ENCODE results near the gene ODAD4. TPM values are rescaled to one million over a fixed set of nuclear protein-coding genes. Genes with fewer than 3 reads are reported as not detected.

ODAD4 gene
- total and polyA plus RNA-seq, 2 of the 8 experiments (the other 6 are each of a cell fraction or from before 2014, with no cell fraction given): 0.48 to 1.3 TPM

- Histone ChIP-seq H3K79me2 (ENCODE audit: control insufficient read depth in 1 of 2, insufficient read depth in 2 of 2, low read length in 2 of 2) (peaks cover 19 to 49% of the 10 kb centered on the region in 2 experiments), H3K4me3 (ENCODE audit: extremely low read depth in 1 of 4, insufficient read depth in 2 of 4, low read depth in 3 of 4, low read length in 4 of 4) (no peak overlapping the region), H4K8ac (ENCODE audit: extremely low read depth, insufficient read depth, low read length) (no peak overlapping the region), H2AFZ (ENCODE audit: low read length) (no peak overlapping the region), H3K4me1 (replicated peaks in 1 of 4; ENCODE audit: control insufficient read depth in 3 of 4, insufficient read depth in 4 of 4, low read length in 3 of 4) (no peaks in the 10 kb centered on the region), H3K4ac (replicated peaks; ENCODE audit: insufficient read length, low read depth, low read length) (no peak overlapping the region), H2AK5ac (ENCODE audit: low read depth, low read length) (no peak overlapping the region), H2BK12ac (ENCODE audit: low read depth, low read length) (no peak overlapping the region), H2BK120ac (replicated peaks; ENCODE audit: low read depth, low read length) (no peak overlapping the region), H3K9ac (replicated peaks in 1 of 4; ENCODE audit: extremely low read depth in 1 of 4, low read depth in 3 of 4, low read length in 3 of 4) (no peak overlapping the region), H3K23me2 (ENCODE audit: low read depth, low read length) (no peaks in the 10 kb centered on the region), H3K27me3 (replicated peaks in 1 of 4; ENCODE audit: control insufficient read depth in 3 of 4, extremely low read depth in 1 of 4, insufficient read depth in 3 of 4, low read length in 3 of 4) (no peaks in the 10 kb centered on the region), H4K91ac (replicated peaks; ENCODE audit: insufficient read length, low read length) (no peak overlapping the region), H3K36me3 (ENCODE audit: control insufficient read depth in 2 of 4, insufficient read depth in 4 of 4, low read length in 3 of 4) (peaks cover 19 to 69% (median 52%) of the 10 kb centered on the region in 4 experiments), H3K27ac (ENCODE audit: low read depth, low read length) (no peak overlapping the region), H3K4me2 (ENCODE audit: insufficient read depth in 1 of 2, low read depth in 2 of 2, low read length in 2 of 2) (no peak overlapping the region), H3K14ac (ENCODE audit: insufficient read length) (no peak overlapping the region), H4K20me1 (replicated peaks in 1 of 2; ENCODE audit: control insufficient read depth in 1 of 2, insufficient read depth in 2 of 2, low read length in 2 of 2) (peaks cover 5 to 12% of the 10 kb centered on the region in 2 experiments), H2BK20ac (ENCODE audit: low read length) (no peak overlapping the region), H2BK15ac (ENCODE audit: low read length) (no peak overlapping the region), H3K18ac (ENCODE audit: extremely low read depth, low read length) (no peak overlapping the region), H3K23ac (ENCODE audit: insufficient read length) (no peak overlapping the region), H3K56ac (replicated peaks; ENCODE audit: insufficient read length, low read depth, low read length) (no peak overlapping the region), H4K5ac (ENCODE audit: insufficient read length, low read depth, low read length) (no peak overlapping the region), H2BK5ac (ENCODE audit: low read depth, low read length) (no peak overlapping the region), H3K79me1 (ENCODE audit: low read depth, low read length) (no peaks in the 10 kb centered on the region; the same call in 1 of the 2 replicates), H3K9me3 (ENCODE audit: insufficient read depth in 2 of 2, low read depth in 1 of 2, low read length in 1 of 2) (no peaks in the 10 kb centered on the region)
- DNase-seq (ENCODE audit: low read depth in 1 of 2, low spot score in 2 of 2): no peak
- no peak for FAIRE-seq
- ChIA-PET POLR2A (ENCODE audit: partially characterized antibody) (no interaction called here), CTCF (ENCODE audit: partially characterized antibody) (interaction anchor here (0.6 to 1.3 kb wide), 3 partner anchors 9 to 114 kb away, joined by 3 to 4 read pairs (median 3); no protein-coding TSS in a partner anchor)
- WGBS, 2 experiments (ENCODE audit: extremely low coverage in 1 of 2, insufficient coverage in 1 of 2, insufficient read length in 1 of 2, insufficient replicate concordance in 2 of 2, low coverage in 1 of 2, low lambda C conversion rate in 2 of 2, missing lambda C conversion rate in 1 of 2): 97% methylated on average over 3 of the region's 3 CpGs; no CpG with 5 or more reads in 1 of the 2 experiments
- TF ChIP-seq ATF3 (IDR thresholded peaks at IDR 0.05; ENCODE audit: insufficient read depth, low read depth, low read length) (no peak), NRF1 (IDR thresholded peaks at IDR 0.05; ENCODE audit: low read depth, low read length) (no peak), CTCF (IDR thresholded peaks at IDR 0.05; ENCODE audit: control extremely low read depth in 1 of 3, insufficient read depth in 1 of 3, low read depth in 1 of 3, low read length in 3 of 3) (no peak), SRF (IDR thresholded peaks at IDR 0.05; ENCODE audit: low read depth, low read length) (no peak)
These were observed 70.2 kb downstream of the ODAD4 start for GRCh38 chr17:42000413-42001133.

Measured in H1 (cell line).